Stimulated activated CD8-positive, alpha-beta memory T cell treated with anti-CD3 and anti-CD28 coated beads, Interleukin-12 subunit alpha, Interleukin-12 subunit beta, amount 100 ng/mL, for 1 hour (primary cell): ENCODE results near the gene TMEM11.
"Not testable (repeated sequence)": the region's sequence is repeated elsewhere in the genome, so short reads cannot be mapped to it uniquely, and the experiment has no call there.

Source experiments
- DNase-seq: peaks from one replicate; pipeline ENCODE4 v3.0.0-alpha.2; 2020; ENCODE audit warnings: low read depth

The TMEM11 gene

DNA sequence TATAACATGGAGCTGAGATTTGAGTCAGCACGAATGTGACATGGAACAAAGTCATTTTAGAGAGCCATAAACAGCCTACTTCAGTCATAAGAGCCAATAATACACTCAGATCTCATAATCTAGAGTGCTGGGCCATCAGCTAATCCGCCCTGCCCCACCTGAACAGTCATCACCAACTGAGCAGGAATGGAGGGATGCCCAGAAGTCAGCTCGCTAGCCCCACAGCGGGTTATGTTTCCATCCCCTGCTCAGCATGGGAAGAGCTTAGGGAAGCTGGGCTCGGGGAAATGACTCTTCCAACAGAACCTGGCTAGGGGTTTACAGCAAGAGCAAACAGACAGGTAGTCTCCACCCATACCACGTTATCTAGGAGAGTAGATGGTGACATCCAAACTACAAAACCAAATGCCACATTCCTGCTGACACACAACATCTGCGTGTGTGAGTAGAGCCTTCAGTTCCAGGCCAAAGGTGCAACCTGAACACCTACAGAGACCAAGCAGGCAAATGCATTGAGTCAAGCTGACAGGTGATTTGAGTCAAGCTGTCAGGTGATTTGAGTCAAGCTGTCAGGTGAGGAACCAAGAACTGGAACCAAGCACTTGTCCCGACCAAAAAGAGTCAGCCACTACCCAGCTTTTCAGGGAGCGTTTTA is 2.0 kb downstream of the TMEM11 start:
- DNase-seq: no peak

DNA sequence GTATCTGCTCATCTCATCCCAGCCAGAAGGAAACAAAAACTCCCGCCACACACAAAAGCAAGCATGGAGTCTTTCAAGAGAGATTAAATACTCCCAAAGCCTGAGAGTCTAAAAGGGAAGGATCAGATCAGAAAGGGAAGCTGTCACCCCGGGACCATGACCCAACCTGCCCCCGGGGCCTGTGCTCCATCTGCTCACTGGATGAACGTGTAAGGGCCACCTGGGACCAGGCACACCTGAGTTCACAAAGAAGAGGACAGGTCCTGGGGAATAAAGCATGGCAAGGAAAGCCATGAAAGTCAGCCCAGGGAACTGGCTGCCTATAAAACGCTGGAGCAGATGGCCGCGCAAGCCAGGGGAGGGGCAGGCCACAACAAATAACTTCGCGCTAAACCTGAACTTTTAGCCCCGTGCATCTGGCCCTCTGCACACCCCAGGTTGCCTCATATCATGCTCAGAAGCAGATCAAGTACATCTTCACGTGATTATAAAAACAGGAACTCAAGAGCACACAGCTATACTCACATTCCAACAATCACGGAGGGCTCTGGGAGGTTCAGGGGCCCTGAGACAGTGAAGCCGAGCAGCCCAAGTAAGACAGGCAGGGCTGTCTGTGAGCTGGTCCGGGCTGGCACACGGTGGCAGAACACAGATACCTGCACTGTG is 3.4 kb downstream of the TMEM11 start:
- DNase-seq: no peak

DNA sequence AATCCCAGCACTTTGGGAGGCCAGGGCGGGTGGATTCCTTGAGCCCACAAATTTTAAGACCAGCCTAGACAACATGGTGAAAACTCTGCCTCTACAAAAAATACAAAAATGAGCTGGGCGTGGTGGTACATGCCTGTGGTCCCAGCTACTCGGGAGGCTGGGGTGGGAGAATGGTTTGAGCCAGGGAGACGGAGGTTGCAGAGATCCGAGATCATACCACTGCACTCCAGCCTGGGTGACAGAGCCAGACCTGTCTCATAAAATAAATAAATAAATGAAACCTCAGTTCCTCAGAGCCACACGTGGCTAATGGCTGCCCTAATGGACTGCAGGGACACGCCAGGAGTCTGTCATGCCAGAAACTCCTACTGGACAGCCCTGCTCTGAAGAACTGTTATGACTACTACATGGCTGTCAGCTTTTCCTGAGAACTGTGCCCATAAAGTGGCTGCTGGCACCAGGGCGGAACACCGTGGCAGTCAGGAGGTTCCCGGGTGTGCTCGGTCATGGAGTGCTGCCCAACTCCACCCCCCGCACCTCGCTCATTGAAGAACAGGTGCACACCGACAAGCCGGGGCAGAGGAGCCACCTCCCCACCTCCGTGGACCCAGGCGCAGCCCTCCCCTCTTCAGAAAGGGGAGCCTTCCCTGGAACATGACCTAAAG is 4.3 kb downstream of the TMEM11 start:
- DNase-seq: no peak

DNA sequence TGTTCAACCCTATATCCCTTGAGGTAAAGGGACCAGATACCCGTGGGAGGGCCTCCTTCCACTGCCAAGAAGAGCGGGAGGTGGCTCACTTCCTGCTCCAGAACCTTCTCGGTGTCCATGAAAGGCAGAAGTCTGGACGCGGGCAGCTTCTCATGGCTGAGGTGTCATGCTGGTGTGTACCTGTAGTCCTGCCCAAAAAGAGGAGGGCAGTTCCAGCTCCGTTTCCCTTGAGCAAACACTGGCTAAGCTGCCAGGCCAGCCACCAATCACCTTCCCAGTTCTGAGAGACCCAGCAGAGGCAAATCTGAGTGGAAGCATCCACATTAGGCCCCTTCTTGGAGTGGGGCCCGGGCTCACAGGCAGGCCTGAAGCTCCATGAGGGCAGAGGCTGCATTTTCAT is 5.6 kb downstream of the TMEM11 start:
- DNase-seq: no peak

DNA sequence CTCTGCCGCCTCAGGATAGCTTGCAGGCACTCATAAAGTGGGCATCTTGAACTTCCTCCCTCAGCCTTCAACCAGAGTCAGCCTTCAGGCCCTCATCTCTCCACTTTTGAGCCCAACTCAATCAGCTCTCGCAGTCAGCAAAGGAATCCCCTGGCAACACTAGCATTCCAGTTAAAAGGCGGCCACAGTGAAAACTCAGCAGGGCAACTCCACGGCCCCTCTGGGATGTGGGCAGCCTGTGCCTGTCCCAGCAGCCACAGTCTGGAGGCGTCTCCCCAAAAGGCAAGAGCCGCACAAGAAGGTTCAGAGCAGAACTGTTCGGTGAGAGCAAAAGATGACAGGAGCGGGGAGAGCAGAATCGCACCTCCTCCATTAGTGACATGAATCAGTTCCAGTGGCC is 9.0 kb downstream of the TMEM11 start:
- DNase-seq: no peak

DNA sequence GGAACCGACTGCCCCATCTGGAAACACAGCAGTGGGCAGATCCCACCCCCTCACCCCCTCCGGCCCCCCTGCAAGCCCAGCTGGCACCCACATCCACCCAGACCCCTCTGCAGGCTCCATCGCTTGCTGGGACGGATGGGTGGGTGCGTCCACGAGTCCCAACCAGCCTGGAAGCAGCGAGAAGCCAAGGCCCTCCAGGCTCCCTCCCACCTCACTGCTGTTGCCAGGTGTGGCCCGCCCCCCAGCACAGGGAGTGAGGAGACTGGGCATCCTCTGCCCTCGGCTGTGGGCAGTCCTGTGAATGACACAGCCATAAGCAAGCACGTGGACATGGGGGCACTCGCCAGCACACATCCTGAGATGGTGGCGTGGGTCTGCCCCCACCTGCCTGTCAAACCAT is 11.4 kb downstream of the TMEM11 start:
- DNase-seq: no peak

DNA sequence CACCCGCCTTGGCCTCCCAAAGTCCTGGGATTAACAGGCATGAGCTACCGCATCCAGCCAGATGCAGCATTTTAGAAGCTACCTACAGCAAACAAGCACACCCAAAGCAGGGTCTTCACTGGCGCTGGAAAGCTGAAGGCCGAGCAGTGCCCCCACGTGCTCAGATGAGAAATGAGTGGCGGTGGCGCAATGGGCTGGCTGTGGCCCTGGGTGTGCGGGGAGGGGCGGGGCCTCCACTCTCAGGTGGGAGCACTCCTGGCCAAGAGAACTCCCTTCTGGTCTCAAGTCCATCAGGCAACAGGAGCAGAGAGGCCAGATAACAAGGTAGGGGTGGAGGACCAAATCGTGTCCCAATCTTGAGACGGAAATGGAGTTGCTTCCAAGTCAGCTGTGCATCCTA is 12.1 kb downstream of the TMEM11 start:
- DNase-seq: no peak

DNA sequence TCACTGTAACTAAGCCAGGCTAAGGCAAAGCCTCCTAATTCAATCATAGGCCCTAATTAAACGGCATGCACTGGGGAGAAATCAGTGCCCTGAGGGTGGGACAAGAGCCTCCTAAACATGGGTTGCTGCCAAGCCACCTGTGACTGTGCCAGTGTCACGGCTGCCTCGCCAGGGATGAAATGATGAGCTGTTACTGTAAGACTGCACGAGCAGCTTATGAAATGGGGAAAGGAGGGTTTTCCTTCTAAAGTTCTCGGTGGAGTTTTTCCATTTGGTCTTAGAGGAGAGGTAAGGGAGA is 12.7 kb downstream of the TMEM11 start:
- no peak for DNase-seq

DNA sequence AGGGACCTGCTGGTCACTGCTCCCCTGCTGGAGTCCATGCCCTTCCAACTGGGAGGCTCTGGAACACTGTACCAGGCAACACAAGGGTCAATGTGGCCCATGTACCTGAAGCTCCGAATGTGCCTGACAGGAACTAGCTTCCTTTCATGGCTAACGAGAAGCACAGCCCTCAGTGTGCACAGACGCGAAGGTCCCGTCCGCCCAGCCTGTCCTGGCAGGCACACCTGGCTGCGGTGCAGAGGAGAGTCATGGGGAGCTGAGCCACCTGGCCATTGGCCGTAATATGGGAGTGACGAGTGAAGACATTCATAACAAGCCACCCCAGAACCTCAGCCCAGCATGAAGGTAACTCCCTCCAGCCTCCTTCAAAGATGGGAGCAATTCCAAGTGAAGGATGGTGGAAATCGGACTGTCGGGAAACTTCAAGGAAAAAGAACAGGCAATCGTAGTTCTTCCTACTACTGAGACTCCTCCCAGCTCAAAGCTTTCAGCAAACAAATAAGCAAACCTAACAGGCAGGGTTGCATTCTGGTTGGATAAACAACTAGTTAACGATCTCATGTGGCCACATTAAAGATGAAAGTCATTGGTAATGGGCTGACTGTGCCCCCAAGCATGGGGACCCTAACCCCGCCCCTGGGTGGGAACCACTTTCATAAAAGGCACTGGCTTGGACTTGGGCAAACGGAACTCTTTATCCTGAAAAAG is 13.2 kb downstream of the TMEM11 start:
- DNase-seq: no peak

DNA sequence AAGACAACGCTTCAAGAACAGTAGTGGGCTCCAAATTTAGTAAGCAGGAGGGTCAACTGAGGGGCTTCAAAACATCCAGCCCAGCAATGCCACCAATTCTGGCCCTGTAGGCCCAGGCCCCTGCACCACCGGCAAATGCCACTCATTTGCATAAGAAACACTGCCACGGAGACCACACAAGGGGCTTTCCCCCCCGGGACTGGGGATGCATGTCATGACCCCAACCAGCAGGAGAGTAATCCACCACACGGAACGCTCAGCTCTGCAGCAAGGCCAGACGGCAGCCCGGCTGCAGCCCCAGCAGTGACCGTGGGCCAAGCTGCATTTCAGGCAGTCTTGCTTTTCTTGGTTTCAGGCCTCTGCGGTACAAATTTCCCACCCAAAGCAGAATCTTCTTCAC is 14.1 kb downstream of the TMEM11 start:
- DNase-seq: no peak

DNA sequence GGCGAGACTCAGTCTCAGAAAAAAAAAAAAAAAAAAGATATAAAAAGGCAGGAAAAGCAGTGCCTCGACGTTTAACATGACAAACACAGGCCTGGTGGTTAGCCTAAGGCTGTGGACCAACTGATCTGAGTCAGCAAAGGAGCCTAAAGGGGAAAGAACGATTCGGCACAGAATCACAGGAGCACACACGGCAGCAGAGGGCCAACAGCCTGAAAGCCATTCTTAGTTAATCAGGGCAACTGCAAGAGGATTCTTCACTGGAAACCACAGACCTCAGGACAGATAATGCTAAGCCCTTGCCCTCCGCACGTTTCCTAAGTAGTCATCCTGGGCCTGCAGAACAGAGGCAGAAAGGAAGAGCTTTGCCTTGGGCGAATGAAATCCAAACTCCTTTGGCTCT is 14.7 kb downstream of the TMEM11 start:
- no peak for DNase-seq

DNA sequence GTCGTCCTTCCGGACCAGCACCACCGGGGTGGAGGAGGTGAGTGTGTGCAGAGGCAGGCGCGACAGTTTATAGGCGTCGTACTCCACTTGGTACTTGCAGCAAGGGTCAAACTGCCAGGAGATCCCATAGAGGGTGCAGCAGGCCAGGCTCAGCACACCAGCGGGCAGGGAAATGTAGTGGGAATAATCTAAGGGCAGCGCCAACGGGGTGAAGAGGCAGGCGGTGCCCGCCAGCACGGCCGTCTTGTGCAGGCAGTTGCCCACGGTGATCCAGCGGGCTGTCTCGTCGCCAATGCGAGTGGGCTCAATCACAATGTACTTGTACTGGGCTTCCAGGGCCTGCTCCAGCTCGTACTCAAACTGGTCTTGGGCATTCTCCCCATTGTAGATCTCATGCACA is 15.6 kb downstream of the TMEM11 start:
- DNase-seq: no peak

DNA sequence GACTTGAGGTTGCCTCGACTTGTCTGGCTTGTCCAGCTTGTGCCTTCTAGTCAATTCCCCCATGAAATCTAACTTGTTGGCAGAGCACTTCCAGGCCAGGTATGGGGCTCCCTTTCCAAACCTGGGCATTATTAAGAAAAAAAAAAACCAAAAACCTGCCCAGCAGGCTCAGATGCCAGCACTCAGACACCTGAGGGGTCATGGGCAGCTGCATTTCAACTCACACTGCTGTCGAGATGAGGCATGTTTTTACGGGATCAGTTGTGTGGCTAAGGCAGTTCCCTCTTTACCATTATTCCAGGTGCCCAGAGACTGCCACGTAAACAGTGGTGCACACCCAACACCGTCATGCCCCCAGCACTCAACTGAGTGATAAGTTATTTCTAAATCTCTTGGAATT is 17.8 kb downstream of the TMEM11 start:
- DNase-seq: no peak

DNA sequence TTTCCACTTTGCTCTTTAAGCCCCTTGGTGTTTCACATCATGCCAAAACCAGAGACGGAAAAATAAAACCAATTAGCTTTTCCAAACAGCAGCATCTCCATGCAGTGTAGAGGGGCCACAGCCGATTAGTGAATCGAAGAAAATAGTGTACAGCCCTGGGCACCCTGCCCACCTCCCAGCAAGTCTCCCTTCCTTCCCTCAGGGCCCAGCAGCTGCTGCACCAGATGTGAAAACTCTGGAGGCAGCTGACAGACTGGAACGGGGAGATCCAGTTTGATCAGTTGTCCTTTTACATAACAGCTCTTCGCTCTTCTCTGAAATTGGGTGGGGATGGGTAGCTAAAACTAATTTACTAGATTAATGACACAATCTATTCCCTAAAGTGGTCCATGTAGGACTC is 19.3 kb downstream of the TMEM11 start:
- DNase-seq: no peak

DNA sequence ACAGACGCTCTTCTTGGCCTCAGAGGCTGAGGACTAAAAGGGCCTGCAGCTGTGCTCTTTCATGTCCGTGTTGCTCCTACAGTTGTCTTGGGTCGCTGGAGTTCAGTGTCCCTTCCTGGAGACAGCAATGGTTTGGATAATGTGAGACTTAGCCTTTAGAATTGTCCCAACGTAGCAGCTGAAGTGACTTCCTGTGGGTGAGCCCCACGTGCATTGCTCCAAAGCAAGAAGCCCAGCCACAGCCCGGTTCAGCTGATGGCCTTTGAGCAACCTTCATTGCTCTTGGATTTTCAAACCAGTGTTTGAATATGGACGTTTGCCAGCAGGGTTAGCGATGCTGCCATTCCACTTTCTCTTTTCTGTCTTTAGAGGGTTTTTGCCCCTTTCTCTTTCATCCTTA is 19.7 kb downstream of the TMEM11 start:
- DNase-seq: no peak

DNA sequence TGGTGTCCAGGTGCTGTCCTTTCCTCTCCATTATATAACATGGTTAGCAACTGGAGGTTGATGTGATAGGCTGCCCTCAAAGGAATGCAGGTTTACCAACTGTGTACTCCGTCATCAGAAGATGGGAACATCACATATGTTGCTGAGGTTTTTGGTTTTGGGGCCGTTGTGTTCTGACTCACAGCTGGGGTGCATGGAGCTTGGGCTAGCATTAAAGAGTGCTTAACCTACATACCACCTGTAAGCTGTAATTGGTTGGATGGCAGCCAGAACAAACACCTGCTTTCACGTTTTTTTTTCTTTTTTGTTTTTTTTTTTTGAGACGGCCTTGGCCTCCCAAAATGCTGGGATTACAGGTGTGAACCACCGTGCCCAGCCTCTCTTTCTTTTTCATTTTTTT is 20.9 kb downstream of the TMEM11 start:
- no peak for DNase-seq

DNA sequence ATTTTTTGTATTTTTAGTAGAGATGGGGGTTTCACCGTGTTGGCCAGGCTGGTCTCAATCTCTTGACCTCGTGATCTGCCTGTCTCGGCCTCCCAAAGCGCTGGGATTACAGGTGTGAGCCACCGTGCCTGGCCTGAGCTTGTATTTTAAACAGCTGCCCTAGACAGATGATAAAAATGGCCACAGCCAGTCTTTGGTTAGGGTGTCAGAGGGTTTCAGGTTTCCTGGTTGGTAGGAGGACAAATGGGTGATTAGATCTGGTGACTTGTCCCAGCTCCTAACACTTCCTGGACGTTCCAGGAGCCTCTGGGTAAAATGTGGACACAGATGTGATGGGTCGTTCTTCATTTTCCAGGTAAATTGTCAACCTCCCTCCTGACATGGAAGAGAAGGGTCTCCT is 21.5 kb downstream of the TMEM11 start:
- DNase-seq: not testable (repeated sequence)

DNA sequence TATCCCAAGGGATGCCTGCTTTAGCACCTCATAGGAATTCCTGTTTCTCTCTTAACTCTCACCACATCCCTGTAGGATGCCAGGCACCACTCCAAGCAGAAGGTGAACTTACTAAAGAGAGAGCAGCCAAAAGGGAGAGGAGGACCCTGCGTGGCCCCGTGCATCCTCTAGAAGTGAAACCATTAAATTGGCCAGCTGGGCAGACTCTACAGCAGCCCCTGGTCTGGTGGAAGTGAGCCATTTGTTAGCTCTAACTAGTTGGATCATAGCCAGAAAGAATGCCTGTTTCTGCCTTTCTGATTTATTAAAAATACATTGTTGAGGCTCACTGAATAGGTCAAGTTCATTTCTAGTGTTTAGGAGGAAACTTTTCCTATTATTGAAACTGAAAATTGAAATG is 22.3 kb downstream of the TMEM11 start:
- DNase-seq: no peak

DNA sequence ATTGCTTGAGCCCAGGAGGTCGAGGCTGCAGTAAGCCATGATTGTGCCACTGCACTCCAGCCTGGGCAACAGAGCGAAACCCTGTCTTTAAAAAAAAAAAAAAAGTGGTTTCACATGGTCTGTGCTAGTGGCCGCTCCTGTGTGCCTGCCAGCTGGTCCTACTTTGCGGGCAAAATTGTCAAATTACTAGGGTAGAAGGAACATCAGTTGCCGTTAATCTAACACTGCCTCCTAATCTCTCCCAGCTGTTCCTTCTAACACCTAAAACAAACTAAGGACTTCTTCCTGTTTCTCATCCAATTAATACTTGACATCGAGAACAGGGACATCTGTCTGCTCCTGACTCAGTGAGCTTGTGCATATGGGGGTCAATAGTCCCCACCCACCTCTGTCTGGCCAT is 23.9 kb downstream of the TMEM11 start:
- no peak for DNase-seq

DNA sequence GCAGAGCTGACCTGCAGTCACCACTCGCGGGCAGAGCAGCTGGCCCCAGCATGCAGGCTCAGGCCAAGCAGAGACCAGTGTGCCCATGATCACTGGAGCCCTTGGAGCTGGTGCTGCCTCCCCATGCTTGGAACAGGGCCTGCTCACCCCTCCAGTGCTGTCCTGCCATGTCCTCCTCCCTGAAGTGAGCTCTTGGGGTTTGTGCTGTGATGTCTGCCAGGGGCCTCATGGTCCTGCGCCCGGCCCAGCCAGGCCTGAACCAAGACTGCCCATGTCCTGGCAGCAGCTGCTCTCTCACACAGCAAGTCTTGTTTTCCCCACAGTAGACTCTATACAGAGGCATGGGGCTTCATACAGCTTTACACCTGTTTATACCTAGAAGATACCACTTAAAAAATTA is 24.6 kb downstream of the TMEM11 start:
- DNase-seq: no peak

DNA sequence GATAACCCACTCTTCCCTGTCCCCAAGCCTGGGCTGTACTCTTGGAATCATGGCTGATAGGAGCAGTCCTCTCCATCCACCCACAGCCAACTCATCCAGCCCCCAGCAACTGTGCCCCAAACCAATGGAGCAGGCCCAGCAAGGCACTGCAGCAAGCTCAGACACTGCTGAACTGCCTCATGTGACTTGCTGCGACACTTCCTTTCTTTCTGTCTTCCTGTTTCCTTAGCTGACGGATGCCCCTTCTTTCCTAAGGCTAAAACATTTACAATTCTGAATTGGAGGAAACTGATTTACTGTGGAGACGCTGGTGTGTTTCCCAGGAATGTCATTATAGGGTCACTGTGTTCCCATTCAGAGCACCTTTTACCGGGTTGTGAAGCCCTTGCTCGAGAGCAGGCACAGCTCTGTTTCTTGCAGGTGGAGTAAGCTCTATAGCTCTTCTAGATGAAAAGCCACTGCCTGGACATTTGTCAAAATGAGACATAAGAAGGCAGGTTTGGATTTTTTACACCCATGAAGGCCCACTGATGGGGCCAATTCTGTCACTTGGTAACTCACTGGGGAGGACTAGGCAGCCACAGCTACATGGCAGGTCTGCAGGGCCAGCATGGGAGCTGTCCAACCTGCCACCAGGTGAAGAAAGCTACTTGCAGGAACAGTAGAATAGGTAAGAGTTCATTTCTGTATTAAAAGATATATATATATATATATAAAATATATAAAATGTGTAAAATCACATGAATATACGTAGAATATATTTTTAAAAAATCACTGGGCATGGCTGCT is 27.4 kb downstream of the TMEM11 start:
- DNase-seq: no peak

DNA sequence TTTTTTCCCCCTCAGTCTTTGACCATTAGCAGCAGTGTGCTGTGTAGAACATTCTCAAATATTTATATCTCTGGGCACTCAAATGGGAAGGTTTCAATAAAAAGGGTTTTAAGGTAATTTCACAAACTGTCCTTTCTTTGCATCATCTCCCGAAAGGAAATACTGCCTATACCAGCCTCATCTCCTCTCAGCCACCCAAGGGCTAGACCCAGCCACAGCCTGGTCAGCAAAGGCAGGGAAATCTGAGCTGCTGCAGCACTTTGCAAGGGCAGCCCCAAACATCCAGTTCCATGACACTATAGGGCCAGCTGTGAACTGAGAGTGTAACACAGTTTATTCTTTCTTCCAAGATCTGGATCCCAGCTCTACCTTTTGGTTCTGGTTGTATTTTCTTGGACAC is 28.9 kb downstream of the TMEM11 start:
- no peak for DNase-seq

DNA sequence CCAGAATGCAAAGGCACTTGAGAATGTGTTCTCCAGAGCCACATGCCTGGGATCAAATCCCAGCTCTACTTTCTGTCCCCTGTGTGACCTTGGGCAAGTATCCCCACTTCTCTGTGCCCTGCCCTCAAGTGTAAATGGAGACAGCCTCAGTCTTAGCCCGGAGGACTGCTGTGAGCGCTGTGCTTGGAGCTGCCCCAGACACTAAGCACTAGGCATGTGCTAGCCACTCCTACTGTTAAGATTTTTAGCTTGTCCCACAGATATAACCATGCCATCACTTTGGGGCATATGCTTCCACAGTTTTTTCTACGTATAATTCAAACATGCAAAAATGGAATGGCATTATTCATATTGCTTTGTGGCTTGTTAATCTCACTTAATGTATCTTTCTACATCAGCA is 29.4 kb downstream of the TMEM11 start:
- no peak for DNase-seq
